Measurements from ENCODE around the gene IPO11. TPM values are rescaled to one million over a fixed set of nuclear protein-coding genes. Genes with fewer than 3 reads are reported as not detected.

IPO11 gene
- total and polyA plus RNA-seq, 8 donors, result 3.7 to 19.5 (median 10.3) TPM

DNA sequence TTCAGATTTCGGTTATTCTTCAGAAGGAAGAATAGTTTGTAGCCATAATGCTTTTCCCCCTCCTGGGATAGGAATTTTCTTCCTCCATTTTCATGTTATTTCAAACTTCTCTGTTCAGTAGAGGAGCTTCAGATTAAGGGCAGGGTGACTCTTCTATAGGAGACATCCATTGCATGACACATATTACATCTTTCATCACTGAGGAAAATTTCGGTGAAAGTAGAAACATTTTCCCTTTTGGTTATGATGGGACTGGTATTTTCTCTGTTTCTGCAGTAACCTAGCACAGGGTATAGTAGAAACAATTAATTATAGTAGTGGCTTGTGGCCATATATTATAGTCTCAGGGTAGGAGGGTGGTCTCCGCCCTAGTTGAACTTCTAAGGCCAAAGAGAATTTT, 1.1 kb downstream of the IPO11 start:
- 42 to 58% methylated on average over 3 of the region's 3 CpGs for WGBS, 2 donors
- TF ChIP-seq CTCF (IDR thresholded peaks at IDR 0.05), result no peak
- intact Hi-C loops (cut with DNase I), result no loop called here
- H3K36me3 ChIP-seq, result no peaks in the 10 kb centered on the region
- peak overlapping the region in 3 of 4 donors; percentile 57 to 96 (median 88) for H3K4me3 ChIP-seq
- no peaks in the 10 kb centered on the region for H3K9me3 ChIP-seq
- DNase-seq (no peak), FAIRE-seq (no peak), ATAC-seq (no peak)
- H3K27me3 ChIP-seq, result no peaks in the 10 kb centered on the region
- H3K27ac ChIP-seq, result no peak overlapping the region
- peaks cover 0 to 8% (median 0%) of the 10 kb centered on the region in 3 donors for H3K4me1 ChIP-seq

DNA sequence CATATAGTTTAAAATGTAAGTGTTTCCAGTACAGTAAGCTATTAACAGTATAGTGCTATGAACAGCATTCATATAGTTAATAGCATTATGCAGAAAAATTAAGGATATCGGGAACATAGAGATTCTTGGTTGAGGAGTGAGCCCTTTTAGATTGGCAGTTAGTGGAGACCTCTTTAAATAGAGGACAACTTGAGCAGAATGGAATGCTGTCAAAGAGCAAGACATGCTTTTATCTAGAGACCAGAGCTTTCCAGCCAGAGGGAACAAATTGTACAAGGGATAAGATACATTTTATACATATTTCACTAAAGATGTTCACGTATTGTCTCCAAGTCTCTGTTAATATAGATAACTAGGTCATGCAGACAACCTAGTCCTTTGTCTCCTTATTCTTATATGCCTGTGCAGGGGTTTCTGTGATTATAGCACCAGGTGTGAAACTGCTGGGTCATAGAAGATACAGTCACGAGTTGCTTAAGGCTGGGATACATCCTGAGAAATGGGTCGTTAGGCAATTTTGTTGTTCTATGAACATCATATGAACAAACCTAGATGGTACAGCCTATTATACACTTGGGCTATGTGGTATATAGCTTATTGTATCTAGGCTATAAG, 6.0 kb downstream of the IPO11 start:
- intact Hi-C loops (cut with DNase I), result no loop called here
- Histone ChIP-seq H3K27me3 (no peaks in the 10 kb centered on the region), H3K27ac (no peak overlapping the region), H3K4me3 (no peak overlapping the region), H3K9me3 (no peaks in the 10 kb centered on the region), H3K36me3 (no peaks in the 10 kb centered on the region), H3K4me1 (peaks cover 0 to 13% (median 0%) of the 10 kb centered on the region in 3 donors)
- no peak for ATAC-seq
- no peak for TF ChIP-seq CTCF (IDR thresholded peaks at IDR 0.05)
- WGBS, 2 donors, result 86 to 88% methylated on average over 4 of the region's 4 CpGs
- DNase-seq, result no peak
- FAIRE-seq, result no peak

DNA sequence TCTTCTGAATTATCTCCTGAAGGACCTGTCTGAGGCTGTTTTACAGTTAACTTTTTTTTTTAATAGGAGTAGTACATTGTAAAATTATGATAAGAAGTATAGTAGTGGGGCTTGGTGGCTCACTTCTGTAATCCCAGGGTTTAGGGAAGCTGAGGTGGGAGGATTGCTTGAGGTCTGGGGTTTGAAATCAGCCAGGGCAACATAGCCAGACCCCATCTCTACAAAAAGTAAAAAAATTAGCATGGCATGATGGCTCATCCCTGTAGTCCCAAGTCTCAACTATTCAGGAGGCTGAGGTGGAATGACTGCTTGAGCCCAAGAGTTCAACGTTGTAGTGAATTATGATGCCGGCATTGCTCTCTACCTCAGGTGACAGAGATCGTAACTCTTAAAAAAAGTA, 7.0 kb downstream of the IPO11 start:
- 95 to 98% methylated on average over 3 of the region's 3 CpGs for WGBS, 2 donors

GRCh38 chr5:62421414-62421813, 8.9 kb downstream of the IPO11 start:
- TF ChIP-seq CTCF (IDR thresholded peaks at IDR 0.05), result no peak
- DNase-seq (no peak), FAIRE-seq (no peak), ATAC-seq (no peak)
- Histone ChIP-seq H3K4me1 (peaks cover 0 to 6% (median 0%) of the 10 kb centered on the region in 3 donors), H3K27me3 (no peaks in the 10 kb centered on the region), H3K36me3 (no peaks in the 10 kb centered on the region), H3K27ac (no peak overlapping the region), H3K9me3 (no peaks in the 10 kb centered on the region), H3K4me3 (no peak overlapping the region)
- intact Hi-C loops (cut with DNase I), result no loop called here
- 49 to 64% methylated on average over 1 of the region's 1 CpG for WGBS, 2 donors

More for the DNA sequence above, 7.0 kb downstream of the IPO11 start:
- no peak for ATAC-seq
- Histone ChIP-seq H3K4me1 (peaks cover 0 to 6% (median 0%) of the 10 kb centered on the region in 3 donors), H3K27ac (no peak overlapping the region), H3K36me3 (no peaks in the 10 kb centered on the region), H3K4me3 (no peak overlapping the region), H3K27me3 (no peaks in the 10 kb centered on the region), H3K9me3 (no peaks in the 10 kb centered on the region)
- intact Hi-C loops (cut with DNase I), result no loop called here
- no peak for DNase-seq
- no peak for TF ChIP-seq CTCF (IDR thresholded peaks at IDR 0.05)
- no peak for FAIRE-seq

GRCh38 chr5:62424763-62425162, 12.2 kb downstream of the IPO11 start:
- DNase-seq (no peak), FAIRE-seq (no peak), ATAC-seq (no peak)
- Histone ChIP-seq H3K36me3 (no peaks in the 10 kb centered on the region), H3K4me3 (no peak overlapping the region), H3K9me3 (no peaks in the 10 kb centered on the region), H3K27me3 (no peaks in the 10 kb centered on the region), H3K27ac (no peak overlapping the region), H3K4me1 (peaks cover 0 to 6% (median 0%) of the 10 kb centered on the region in 3 donors)
- intact Hi-C loops (cut with DNase I), result no loop called here
- WGBS, 2 donors, result 95 to 98% methylated on average over 1 of the region's 1 CpG
- TF ChIP-seq CTCF (IDR thresholded peaks at IDR 0.05), result no peak

All from pancreas (tissue), 10 donors.